ENCODE measurements around the gene LINS1. TPM values are rescaled to one million over a fixed set of nuclear protein-coding genes. Genes with fewer than 3 reads are reported as not detected.
"Not testable (repeated sequence)": the region's sequence is repeated elsewhere in the genome, so short reads cannot be mapped to it uniquely, and the experiment has no call there.

The LINS1 gene
- total RNA-seq, 1 experiment from 2014 or later = 13.6 TPM

- Histone ChIP-seq H3K4me3 (ENCODE audit: low read depth in 2 of 2, low read length in 2 of 2) (no peak overlapping the region), H3K4me1 (ENCODE audit: control insufficient read depth, insufficient read depth, low read length) (no peaks in the 10 kb centered on the region), H3K9me3 (ENCODE audit: control insufficient read depth, insufficient read depth, low read depth, low read length) (peaks cover 31% of the 10 kb centered on the region; the same call in 1 of the 2 replicates), H3K27me3 (ENCODE audit: control insufficient read depth, insufficient read depth, low read length) (no peaks in the 10 kb centered on the region), H3K36me3 (ENCODE audit: control insufficient read depth, insufficient read depth, low read length) (no peaks in the 10 kb centered on the region), H3K27ac (ENCODE audit: low read length) (no peak overlapping the region)
- intact Hi-C loops (cut with micrococcal nuclease; ENCODE audit: unreplicated experiment) (loop anchor here (10.0 kb wide), 1 partner anchor 248 kb away; the partner anchor contains the start of gene ADAMTS17), in situ Hi-C loops (cut with HindIII; ENCODE audit: low pct_unique_long_range_greater_than_20kb, low sequenced_read_pairs) (no loop called here)
- ChIA-PET POLR2A (interaction anchor here (0.6 kb wide), 1 partner anchor 40 kb away, joined by 3 read pairs; no protein-coding TSS in a partner anchor), CTCF (no interaction called here)
- no TSS peak for BruUV-seq (replicated peaks)
- ATAC-seq = no peak
- no peak for DNase-seq (ENCODE audit: low read depth, low spot score)
- TF ChIP-seq, protein P1, sequence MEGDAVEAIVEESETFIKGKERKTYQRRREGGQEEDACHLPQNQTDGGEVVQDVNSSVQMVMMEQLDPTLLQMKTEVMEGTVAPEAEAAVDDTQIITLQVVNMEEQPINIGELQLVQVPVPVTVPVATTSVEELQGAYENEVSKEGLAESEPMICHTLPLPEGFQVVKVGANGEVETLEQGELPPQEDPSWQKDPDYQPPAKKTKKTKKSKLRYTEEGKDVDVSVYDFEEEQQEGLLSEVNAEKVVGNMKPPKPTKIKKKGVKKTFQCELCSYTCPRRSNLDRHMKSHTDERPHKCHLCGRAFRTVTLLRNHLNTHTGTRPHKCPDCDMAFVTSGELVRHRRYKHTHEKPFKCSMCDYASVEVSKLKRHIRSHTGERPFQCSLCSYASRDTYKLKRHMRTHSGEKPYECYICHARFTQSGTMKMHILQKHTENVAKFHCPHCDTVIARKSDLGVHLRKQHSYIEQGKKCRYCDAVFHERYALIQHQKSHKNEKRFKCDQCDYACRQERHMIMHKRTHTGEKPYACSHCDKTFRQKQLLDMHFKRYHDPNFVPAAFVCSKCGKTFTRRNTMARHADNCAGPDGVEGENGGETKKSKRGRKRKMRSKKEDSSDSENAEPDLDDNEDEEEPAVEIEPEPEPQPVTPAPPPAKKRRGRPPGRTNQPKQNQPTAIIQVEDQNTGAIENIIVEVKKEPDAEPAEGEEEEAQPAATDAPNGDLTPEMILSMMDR (IDR thresholded peaks at IDR 0.05) = no peak
- TF ChIP-seq POLR2AphosphoS5 (IDR thresholded peaks at IDR 0.05; ENCODE audit: low read depth, low read length) = no peak
- TF ChIP-seq TCF7L2 (IDR thresholded peaks at IDR 0.05; ENCODE audit: low read depth, low read length) = no peak
- no peak for TF ChIP-seq REST (IDR thresholded peaks at IDR 0.05; ENCODE audit: insufficient read depth in 1 of 2, low read depth in 2 of 2, low read length in 1 of 2)
- no peak for TF ChIP-seq SIN3A (IDR thresholded peaks at IDR 0.05; ENCODE audit: borderline replicate concordance, insufficient read depth, low read depth, low read length)
These were observed 9.1 kb downstream of the LINS1 start for GRCh38 chr15:100592898-100593297.

DNA sequence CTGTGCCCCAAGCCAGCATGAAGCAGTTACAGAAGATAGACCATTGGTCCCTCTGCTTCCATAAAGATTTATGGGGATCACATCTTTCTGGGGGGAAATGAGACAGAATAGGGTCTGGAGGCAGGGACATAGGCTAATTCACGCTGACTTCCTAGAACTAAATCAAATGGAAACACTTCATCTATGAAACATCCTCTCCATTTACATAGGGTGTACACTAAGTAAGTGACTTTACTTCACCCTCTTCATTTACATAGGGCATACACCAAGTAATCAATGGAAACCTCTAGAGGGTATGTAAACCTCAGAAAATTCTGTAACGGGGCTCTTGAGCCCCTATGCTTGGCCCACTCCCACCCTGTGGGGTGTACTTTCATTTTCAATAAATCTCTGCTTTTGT, 10.1 kb downstream of the LINS1 start:
- in situ Hi-C loops (cut with HindIII; ENCODE audit: low pct_unique_long_range_greater_than_20kb, low sequenced_read_pairs) = no loop called here
- peaks cover 37% of the 10 kb centered on the region; the same call in 1 of the 2 replicates for H3K9me3 ChIP-seq (ENCODE audit: control insufficient read depth, insufficient read depth, low read depth, low read length)
- BruUV-seq (replicated peaks) = no TSS peak
- no peak for ATAC-seq
- no peak overlapping the region for H3K27ac ChIP-seq (ENCODE audit: low read length)
- no peak for DNase-seq (ENCODE audit: low read depth, low spot score)
- no peaks in the 10 kb centered on the region for H3K27me3 ChIP-seq (ENCODE audit: control insufficient read depth, insufficient read depth, low read length)
- no peaks in the 10 kb centered on the region for H3K36me3 ChIP-seq (ENCODE audit: control insufficient read depth, insufficient read depth, low read length)
- CTCF ChIA-PET = no interaction called here
- no peaks in the 10 kb centered on the region for H3K4me1 ChIP-seq (ENCODE audit: control insufficient read depth, insufficient read depth, low read length)
- POLR2A ChIA-PET = no interaction called here
- H3K4me3 ChIP-seq (ENCODE audit: low read depth in 2 of 2, low read length in 2 of 2) = no peak overlapping the region
- no peak for TF ChIP-seq TCF7L2 (IDR thresholded peaks at IDR 0.05; ENCODE audit: low read depth, low read length)
- TF ChIP-seq SIN3A (IDR thresholded peaks at IDR 0.05; ENCODE audit: borderline replicate concordance, insufficient read depth, low read depth, low read length) = no peak
- TF ChIP-seq, protein P1 (IDR thresholded peaks at IDR 0.05) = no peak
- no peak for TF ChIP-seq REST (IDR thresholded peaks at IDR 0.05; ENCODE audit: insufficient read depth in 1 of 2, low read depth in 2 of 2, low read length in 1 of 2)
- no peak for TF ChIP-seq POLR2AphosphoS5 (IDR thresholded peaks at IDR 0.05; ENCODE audit: low read depth, low read length)
- intact Hi-C loops (cut with micrococcal nuclease; ENCODE audit: unreplicated experiment) = loop anchor here (10.0 kb wide), 1 partner anchor 247 kb away; the partner anchor contains the start of gene ADAMTS17

GRCh38 chr15:100591163-100591562, 10.8 kb downstream of the LINS1 start:
- BruUV-seq (replicated peaks); H3K27me3 ChIP-seq (ENCODE audit: control insufficient read depth, insufficient read depth, low read length); DNase-seq (ENCODE audit: low read depth, low spot score); POLR2A ChIA-PET; H3K4me1 ChIP-seq (ENCODE audit: control insufficient read depth, insufficient read depth, low read length); in situ Hi-C loops (cut with HindIII; ENCODE audit: low pct_unique_long_range_greater_than_20kb, low sequenced_read_pairs); H3K27ac ChIP-seq (ENCODE audit: low read length); H3K4me3 ChIP-seq (ENCODE audit: low read depth in 2 of 2, low read length in 2 of 2); ATAC-seq; CTCF ChIA-PET; H3K36me3 ChIP-seq (ENCODE audit: control insufficient read depth, insufficient read depth, low read length): not testable (repeated sequence)
- intact Hi-C loops (cut with micrococcal nuclease; ENCODE audit: unreplicated experiment) = loop anchor here (10.0 kb wide), 1 partner anchor 246 kb away; the partner anchor contains the start of gene ADAMTS17
- peaks cover 40% of the 10 kb centered on the region; the same call in 1 of the 2 replicates for H3K9me3 ChIP-seq (ENCODE audit: control insufficient read depth, insufficient read depth, low read depth, low read length)
